Measurements from ENCODE around the gene CHEK2. TPM values are rescaled to one million over a fixed set of nuclear protein-coding genes. Genes with fewer than 3 reads are reported as not detected.

CHEK2 gene
- total and polyA plus RNA-seq, 2 of the 4 experiments (the other 2 are of a cell fraction): 9.9 to 16.1 TPM

GRCh38 chr22:28715611-28716010 is 26.0 kb downstream of the CHEK2 start:
- no peak overlapping the region for H2BK120ac ChIP-seq (ENCODE audit: low read depth, low read length)
- no peaks in the 10 kb centered on the region for H4K20me1 ChIP-seq (ENCODE audit: insufficient read depth, low read length)
- no peak overlapping the region for H3K4ac ChIP-seq (ENCODE audit: low read depth, low read length)
- CTCF ChIA-PET: no interaction called here
- H3K14ac ChIP-seq (replicated peaks; ENCODE audit: low read depth, low read length): no peak overlapping the region
- no peaks in the 10 kb centered on the region for H3K27me3 ChIP-seq (ENCODE audit: control insufficient read depth, insufficient read depth, low read length)
- no peaks in the 10 kb centered on the region for H3K9me3 ChIP-seq (ENCODE audit: control insufficient read depth, insufficient read depth, low read length)
- WGBS, 2 experiments (ENCODE audit: extremely low coverage in 2 of 2, insufficient read length in 1 of 2): 80% methylated on average over 3 of the region's 7 CpGs; no CpG with 5 or more reads in 1 of the 2 experiments
- H4K5ac ChIP-seq (ENCODE audit: low read depth, low read length): no peak overlapping the region
- H3K4me1 ChIP-seq (ENCODE audit: control insufficient read depth, insufficient read depth, low read length): peaks cover 9% of the 10 kb centered on the region
- intact Hi-C loops (cut with micrococcal nuclease) (no loop called here), dilution Hi-C loops (cut with HindIII; ENCODE audit: low sequenced_read_pairs, unreplicated experiment) (no loop called here), in situ Hi-C loops (cut with MboI; ENCODE audit: low sequenced_read_pairs) (no loop called here)
- H2BK5ac ChIP-seq (ENCODE audit: low read depth, low read length, poor library complexity, severe bottlenecking): no peak overlapping the region
- H4K8ac ChIP-seq (ENCODE audit: low read depth in 2 of 2, low read length in 2 of 2): no peak overlapping the region
- no peak overlapping the region for H2AFZ ChIP-seq (replicated peaks; ENCODE audit: low read length, poor library complexity)
- H3K56ac ChIP-seq (ENCODE audit: extremely low read depth, insufficient read depth, low read length): no peak overlapping the region
- H2AK9ac ChIP-seq (replicated peaks; ENCODE audit: low read depth, low read length, poor library complexity): no peak overlapping the region
- POLR2A ChIA-PET (ENCODE audit: unreplicated experiment): no interaction called here
- H2BK15ac ChIP-seq (ENCODE audit: low read depth, low read length): no peak overlapping the region
- H3K23ac ChIP-seq (ENCODE audit: low read depth, low read length): no peak overlapping the region
- H2BK20ac ChIP-seq (ENCODE audit: low read depth, low read length): no peak overlapping the region
- no peak overlapping the region for H4K91ac ChIP-seq (ENCODE audit: insufficient read depth, low read depth, low read length)
- H3K36me3 ChIP-seq (ENCODE audit: control insufficient read depth, insufficient read depth, low read length): no peaks in the 10 kb centered on the region
- H3K4me2 ChIP-seq (ENCODE audit: low read depth, low read length): no peak overlapping the region
- DNase-seq: no peak
- peaks cover 3% of the 10 kb centered on the region; the same call in 1 of the 2 replicates for H3K9me1 ChIP-seq (ENCODE audit: insufficient read depth, low read length)
- no peak for TF ChIP-seq RFX5 (IDR thresholded peaks at IDR 0.05; ENCODE audit: low read depth, low read length)
- TF ChIP-seq CEBPB (IDR thresholded peaks at IDR 0.05; ENCODE audit: low read depth, low read length): no peak
- TF ChIP-seq, protein P1, sequence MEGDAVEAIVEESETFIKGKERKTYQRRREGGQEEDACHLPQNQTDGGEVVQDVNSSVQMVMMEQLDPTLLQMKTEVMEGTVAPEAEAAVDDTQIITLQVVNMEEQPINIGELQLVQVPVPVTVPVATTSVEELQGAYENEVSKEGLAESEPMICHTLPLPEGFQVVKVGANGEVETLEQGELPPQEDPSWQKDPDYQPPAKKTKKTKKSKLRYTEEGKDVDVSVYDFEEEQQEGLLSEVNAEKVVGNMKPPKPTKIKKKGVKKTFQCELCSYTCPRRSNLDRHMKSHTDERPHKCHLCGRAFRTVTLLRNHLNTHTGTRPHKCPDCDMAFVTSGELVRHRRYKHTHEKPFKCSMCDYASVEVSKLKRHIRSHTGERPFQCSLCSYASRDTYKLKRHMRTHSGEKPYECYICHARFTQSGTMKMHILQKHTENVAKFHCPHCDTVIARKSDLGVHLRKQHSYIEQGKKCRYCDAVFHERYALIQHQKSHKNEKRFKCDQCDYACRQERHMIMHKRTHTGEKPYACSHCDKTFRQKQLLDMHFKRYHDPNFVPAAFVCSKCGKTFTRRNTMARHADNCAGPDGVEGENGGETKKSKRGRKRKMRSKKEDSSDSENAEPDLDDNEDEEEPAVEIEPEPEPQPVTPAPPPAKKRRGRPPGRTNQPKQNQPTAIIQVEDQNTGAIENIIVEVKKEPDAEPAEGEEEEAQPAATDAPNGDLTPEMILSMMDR (conservative IDR thresholded peaks at IDR 0.05; ENCODE audit: low read depth, low read length): no peak
- TF ChIP-seq RAD21 (IDR thresholded peaks at IDR 0.05; ENCODE audit: low read length): no peak
- TF ChIP-seq MAFK (IDR thresholded peaks at IDR 0.05; ENCODE audit: low read depth, low read length): no peak
- TF ChIP-seq USF2 (IDR thresholded peaks at IDR 0.05; ENCODE audit: low read depth, low read length): no peak
- no peak for TF ChIP-seq MAZ (IDR thresholded peaks at IDR 0.05; ENCODE audit: borderline replicate concordance, low read depth, low read length)
- H3K79me1 ChIP-seq (ENCODE audit: low read depth in 1 of 2, low read length in 2 of 2): 0 out of 4 replicates have a peak, but pooled peaks cover 0 to 3% of the 10 kb centered on the region in 2 experiments
- ATAC-seq (ENCODE audit: low read depth): no peak
- no peak overlapping the region for H3K27ac ChIP-seq (ENCODE audit: insufficient read depth, low read length)
- H2AK5ac ChIP-seq (ENCODE audit: low read depth, low read length): no peak overlapping the region
- H3K4me3 ChIP-seq (ENCODE audit: insufficient read depth, low read depth, low read length): no peak overlapping the region
- no peak overlapping the region for H3K9ac ChIP-seq (ENCODE audit: low read depth, low read length)
- no peak overlapping the region for H3K18ac ChIP-seq (ENCODE audit: low read depth, low read length)
- BruUV-seq (replicated peaks): no TSS peak
